NCI-H2196 (cell line): ENCODE data around the gene RTN4RL1.

ENCODE experiments used
- DNase-seq: peaks from one replicate; lab custom pipeline; 2025; ENCODE audit not compliant: unreplicated experiment; lab: John Stamatoyannopoulos, UW

Gene RTN4RL1

GRCh38 chr17:1979182-1979985 is 45.8 kb downstream of the RTN4RL1 start:
- DNase-seq = peak; percentile 18

- no peak for DNase-seq
These were observed 46.7 kb downstream of the RTN4RL1 start for GRCh38 chr17:1978396-1978949.

DNA sequence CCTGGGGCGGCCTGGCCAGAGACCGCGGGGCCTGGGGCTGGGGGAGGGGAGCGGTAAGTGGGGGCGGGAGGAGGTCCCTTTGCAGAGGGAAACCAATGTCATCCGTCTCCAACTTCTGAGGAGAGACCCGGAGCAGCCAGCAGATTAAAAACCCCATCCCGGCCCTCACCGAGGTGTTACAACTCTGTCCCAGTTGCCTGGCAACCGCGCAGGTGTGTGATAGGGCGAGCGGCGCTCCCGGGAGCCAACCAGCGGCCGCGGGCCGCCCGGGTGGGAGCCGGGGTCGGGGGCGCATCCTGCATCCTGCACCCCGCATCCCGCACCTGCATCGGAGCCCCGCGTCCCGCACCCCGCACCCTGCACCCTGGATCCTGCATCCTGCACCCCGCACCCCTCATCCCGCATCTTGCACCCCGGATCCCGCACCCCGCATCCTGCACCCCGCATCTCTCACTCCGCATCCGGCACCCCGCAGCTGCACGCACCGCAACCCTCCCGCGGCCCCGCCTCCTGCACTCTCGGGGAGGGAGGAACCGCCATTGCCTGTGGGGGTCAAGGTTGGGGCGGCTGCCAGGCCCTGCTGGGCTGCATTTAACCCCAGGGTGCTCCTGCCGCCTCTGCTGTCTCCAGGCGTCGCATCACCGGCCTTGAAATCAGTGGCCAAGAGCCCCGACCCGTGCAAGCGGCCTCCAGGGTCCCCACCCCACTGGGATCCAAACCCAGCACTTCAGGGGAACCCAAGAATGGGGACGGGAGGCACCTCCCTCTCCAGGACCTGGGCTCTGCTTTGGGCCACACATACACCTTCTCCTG is 47.3 kb downstream of the RTN4RL1 start:
- DNase-seq = no peak

DNA sequence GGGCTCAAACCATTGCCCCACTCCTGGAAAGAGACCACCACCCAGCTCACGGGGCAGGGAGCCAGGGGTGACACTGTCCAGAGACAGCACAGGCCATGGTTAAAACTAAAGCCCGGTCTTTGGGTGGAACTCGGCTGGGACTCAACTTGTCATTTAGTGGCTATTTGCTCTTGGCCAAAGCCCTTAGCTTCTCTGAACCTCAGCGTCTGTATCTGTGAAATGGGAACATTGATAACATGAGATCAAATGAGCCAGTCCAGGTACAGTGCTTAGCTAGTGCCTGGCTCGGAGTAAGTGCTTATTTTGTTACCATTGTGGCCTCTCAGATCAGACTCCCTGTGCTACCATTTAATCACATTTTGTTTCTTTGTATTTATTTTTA is 48.5 kb downstream of the RTN4RL1 start:
- DNase-seq = no peak

DNA sequence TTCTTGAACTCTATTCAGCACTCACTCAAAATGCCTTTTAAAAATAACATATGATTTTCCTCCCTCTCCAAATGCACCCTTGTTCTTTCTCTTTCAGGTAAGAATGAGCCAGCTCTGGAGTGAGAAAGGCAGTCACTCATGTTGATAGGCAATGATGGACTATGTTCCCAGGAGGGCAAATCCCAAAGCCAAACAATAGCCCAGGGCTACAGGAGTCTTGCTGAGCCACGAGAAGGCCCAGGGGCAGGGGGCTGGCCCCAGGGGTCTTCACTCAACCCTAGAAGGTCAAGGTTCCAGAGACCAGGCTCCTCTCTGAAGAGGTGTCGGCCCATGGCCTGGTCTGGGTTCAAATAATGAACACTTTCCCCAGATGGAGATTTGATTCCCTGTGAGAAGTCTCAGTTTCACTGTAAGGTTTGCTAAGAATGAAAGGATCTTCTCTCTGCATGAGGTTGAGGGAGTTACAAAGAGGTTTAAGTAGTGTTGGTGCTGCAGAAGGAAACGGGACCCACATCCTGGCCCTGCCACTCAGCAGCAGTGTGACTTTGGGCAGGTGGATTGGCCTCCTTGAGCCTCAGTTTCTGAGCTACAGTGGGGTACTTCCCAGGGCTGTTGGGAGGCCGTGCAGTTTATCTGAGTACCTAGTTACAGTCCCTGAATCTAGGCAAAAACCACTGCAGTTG is 49.0 kb downstream of the RTN4RL1 start:
- DNase-seq = no peak

GRCh38 chr17:1975573-1975972 is 49.6 kb downstream of the RTN4RL1 start:
- no peak for DNase-seq

- no peak for DNase-seq
These were observed 52.5 kb downstream of the RTN4RL1 start for GRCh38 chr17:1972487-1973160.

DNA sequence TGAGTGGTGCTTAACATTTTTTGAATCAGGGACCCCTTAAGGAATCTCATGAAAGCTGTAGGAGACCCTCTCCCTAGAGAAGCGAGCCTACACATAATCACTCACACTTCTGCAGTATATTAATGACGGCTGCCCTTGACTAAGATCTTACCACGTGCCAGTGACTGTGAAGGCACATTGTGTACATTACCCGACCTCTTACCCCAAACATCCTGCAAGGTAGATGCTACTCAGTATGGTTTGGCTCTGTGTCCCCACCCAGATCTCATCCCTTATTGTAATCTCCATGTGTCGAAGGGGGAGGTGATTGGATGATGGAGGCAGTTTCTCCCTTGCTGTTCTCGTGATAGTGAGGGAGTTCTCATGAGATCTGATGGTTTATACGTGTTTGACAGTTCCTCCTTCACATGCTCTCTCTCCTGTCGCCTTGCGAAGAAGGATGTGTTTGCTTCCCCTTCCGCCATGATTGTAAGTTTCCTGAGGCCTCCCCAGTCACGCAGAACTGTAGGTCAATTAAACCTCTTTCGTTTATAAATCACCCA is 54.2 kb downstream of the RTN4RL1 start:
- no peak for DNase-seq

DNA sequence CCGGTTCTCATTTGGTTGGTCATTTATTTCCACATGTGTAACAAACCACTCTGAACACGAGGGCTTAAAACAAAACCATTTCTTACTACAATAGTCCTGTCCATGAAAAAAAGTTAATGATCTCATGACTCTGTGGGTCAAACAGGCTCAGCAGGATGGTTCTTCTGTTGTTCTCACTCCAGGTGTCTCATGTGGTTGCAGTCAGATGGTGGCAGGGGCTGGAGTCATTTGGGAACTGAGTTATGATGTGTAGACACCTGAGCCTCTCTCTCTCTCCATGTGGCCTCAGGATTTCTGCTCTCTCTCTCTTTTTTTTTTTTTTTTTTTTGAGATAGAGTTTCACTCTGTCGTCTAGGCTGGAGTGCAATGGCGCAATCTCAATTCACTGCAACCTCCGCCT is 55.4 kb downstream of the RTN4RL1 start:
- DNase-seq = no peak

DNA sequence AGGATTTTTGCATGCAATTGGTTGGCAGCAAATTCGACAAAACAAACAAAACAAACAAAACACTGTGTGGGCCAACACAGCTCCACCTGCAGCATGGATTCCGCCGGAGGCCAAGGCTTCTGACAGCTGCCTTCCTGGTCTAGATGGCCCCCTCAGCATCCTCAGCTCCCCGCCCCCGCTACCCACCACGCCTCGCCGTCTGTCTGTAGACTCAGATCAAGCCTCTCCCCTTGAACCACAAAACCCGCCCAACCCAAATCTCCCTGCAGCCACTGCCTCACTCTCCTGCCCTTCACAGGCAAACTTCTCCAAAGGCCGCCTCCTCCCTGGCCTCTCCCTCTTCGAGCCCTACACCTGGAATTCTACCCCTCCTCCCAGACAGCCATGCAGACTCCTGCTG is 57.9 kb downstream of the RTN4RL1 start:
- DNase-seq = peak; percentile 38

- DNase-seq = no peak
These were observed 58.7 kb downstream of the RTN4RL1 start for GRCh38 chr17:1966274-1967086.

GRCh38 chr17:1965556-1966273 is 59.4 kb downstream of the RTN4RL1 start:
- no peak for DNase-seq

GRCh38 chr17:1963250-1963649 is 61.9 kb downstream of the RTN4RL1 start:
- DNase-seq = no peak

DNA sequence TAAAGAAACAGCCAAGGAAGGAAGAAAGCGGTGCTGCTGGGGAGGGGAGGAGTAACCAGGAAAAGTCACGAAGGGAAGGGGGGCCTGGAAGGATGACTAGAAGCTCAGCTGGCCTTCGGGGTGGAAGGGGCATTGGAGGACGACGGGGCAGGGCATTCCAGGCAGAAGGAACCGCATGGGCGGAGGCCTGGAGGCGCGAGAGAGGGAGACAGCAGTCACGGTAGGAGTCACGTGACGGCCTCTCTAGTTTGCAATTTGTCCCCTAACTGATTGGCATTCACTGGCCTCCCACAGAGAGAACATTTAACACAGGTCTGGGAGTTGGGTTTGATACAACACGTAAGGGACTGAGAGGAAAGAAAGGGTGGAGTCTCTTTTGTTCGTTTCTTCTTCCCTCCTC is 63.9 kb downstream of the RTN4RL1 start:
- no peak for DNase-seq

DNA sequence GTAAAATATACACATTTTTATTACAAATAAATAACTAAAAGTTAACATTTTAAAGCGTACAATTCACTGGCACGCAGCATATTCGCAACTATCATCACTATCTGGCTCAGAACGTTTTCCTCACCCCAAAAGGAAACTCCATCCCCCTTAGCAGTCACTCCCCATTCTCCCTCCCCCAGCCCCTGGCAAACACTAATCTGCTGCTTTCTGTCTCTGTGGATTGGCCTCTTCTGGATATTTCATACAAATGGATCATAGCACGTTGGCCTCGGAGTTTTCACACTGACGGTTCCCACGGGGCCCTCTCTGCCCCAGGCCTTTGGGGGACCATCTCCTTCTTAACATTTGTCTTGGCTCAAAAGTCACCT is 64.6 kb downstream of the RTN4RL1 start:
- DNase-seq = no peak

GRCh38 chr17:1959871-1960544 is 65.1 kb downstream of the RTN4RL1 start:
- no peak for DNase-seq

DNA sequence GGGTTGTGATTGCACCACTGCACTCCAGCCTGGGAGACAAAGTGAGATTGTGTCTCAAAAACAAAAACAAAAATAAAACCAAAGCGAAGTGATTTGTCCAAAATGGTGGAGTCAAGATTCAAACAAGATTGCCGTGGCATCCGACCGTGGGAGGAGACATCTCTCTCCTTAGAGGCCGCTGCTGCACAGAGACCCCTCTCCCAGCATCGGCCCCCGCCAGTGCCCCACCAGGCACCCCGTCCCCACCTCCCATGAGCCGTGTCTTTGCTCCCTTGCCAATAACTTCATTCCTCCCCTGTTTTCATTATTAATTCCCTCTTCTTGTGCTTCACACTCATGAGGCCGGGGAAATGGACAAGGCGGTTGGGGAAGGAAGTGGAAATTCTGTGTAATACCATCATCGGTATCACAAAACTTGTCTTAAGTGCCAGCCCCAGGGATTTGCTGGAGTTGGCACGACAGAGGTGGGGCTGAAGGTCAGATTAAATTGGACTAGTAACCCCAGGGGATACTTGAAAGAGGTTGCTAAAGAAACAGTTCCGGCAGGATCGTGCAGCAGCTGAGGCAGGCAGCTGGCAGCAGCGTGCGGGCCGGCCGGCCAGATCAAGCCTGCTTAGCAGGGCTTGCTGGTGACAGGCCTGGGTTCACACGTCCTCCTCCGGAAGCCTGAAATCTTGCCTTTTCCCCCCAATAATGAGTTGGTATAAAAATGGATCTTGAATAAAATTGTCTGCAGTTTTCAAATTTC is 66.8 kb downstream of the RTN4RL1 start:
- no peak for DNase-seq

DNA sequence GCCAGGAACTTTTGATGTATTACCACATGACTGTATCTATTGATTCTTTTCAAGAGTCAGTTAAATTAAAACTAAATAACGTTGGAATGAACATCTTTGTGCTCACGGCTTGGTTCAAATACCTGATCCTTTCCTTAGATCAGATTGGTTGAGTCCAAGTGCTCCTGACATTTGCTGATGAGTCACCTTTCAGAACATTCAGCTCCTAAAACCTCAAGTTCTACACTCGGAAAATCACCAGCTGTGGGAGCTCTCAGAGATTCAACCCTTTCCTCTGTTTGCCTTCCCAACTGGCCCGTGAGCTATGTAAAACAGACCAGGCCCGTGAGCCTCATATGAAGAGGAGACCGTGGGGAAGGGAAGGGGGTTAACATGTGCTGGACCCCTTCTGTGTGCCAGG is 68.1 kb downstream of the RTN4RL1 start:
- DNase-seq = no peak
